Fibroblast of lung (primary cell): ENCODE data around the gene PCDH9. TPM values are rescaled to one million over a fixed set of nuclear protein-coding genes. Genes with fewer than 3 reads are reported as not detected.

Experiments used
- DNase-seq, 2 donors: peaks; one replicate each; pipeline versions ENCODE4 v3.0.0 to v3.0.0-alpha.2; 2010; ENCODE audit warnings: low read depth in 2 of 2
- H2AFZ ChIP-seq: 2 replicates; pipeline ENCODE4 v1.5.1; 2012; ENCODE audit warnings: low read length, control low read depth, inconsistent platforms
- H3K27ac ChIP-seq: 2 replicates; pipeline ENCODE4 v1.5.1; 2011; ENCODE audit warnings: low read length, control low read depth; ENCODE audit not compliant: insufficient read depth
- H3K27me3 ChIP-seq: 2 replicates; pipeline ENCODE4 v1.5.1; 2011; ENCODE audit warnings: mild to moderate bottlenecking, low read length; ENCODE audit not compliant: control insufficient read depth, insufficient read depth
- H3K36me3 ChIP-seq: 2 replicates; pipeline ENCODE4 v1.5.1; 2011; ENCODE audit warnings: low read length; ENCODE audit not compliant: control insufficient read depth, insufficient read depth
- H3K4me1 ChIP-seq: 2 replicates; pipeline ENCODE4 v1.5.1; 2011; ENCODE audit warnings: low read length; ENCODE audit not compliant: control insufficient read depth, insufficient read depth; ENCODE audit errors: extremely low read depth
- H3K4me2 ChIP-seq: 2 replicates; pipeline ENCODE4 v1.5.1; 2011; ENCODE audit warnings: low read length, control low read depth; ENCODE audit not compliant: insufficient read depth; ENCODE audit errors: extremely low read depth
- H3K4me3 ChIP-seq, 4 experiments: fragments of 200-600 bp in 1 of 4; sonication (generic) in 1 of 4; replicated peaks in 1 of 4; 2 replicates each; pipeline ENCODE4 v1.5.1; 2011 to 2016; ENCODE audit warnings: low read length in 4 of 4, low read depth in 3 of 4, mild to moderate bottlenecking in 3 of 4, control low read depth in 2 of 4, inconsistent platforms in 1 of 4, mixed read lengths in 1 of 4; ENCODE audit not compliant: insufficient read depth in 1 of 4; ENCODE audit errors: control extremely low read depth in 1 of 4
- H3K79me2 ChIP-seq: 2 replicates; pipeline ENCODE4 v1.5.1; 2012; ENCODE audit warnings: mild to moderate bottlenecking, low read length, inconsistent platforms; ENCODE audit not compliant: control insufficient read depth, insufficient read depth
- H3K9ac ChIP-seq: 2 replicates; pipeline ENCODE4 v1.5.1; 2011; ENCODE audit warnings: mild to moderate bottlenecking, low read length, control low read depth; ENCODE audit not compliant: insufficient read depth
- H3K9me3 ChIP-seq: 2 replicates; pipeline ENCODE4 v1.5.1; 2012; ENCODE audit warnings: low read depth, low read length; ENCODE audit not compliant: control insufficient read depth, insufficient read depth
- H4K20me1 ChIP-seq: 2 replicates; pipeline ENCODE4 v1.5.1; 2011; ENCODE audit warnings: low read length; ENCODE audit not compliant: control insufficient read depth, insufficient read depth; ENCODE audit errors: extremely low read depth
- EZH2 ChIP-seq: IDR thresholded peaks from 2 replicates; pipeline ENCODE4 v1.5.1; 2012; ENCODE audit warnings: low read length, control low read depth, mild to moderate bottlenecking; ENCODE audit errors: missing control alignments
- polyA plus RNA-seq, 2 donors: library from polyadenylated mRNA; depleted of rRNA in 1 of 2; stranded (reverse) in 1 of 2; unstranded in 1 of 2; fragments of >200 nt; gene quantifications; 2 replicates each; pipeline ENCODE4 v1.2.1, GENCODE V29; 2011 to 2012; ENCODE audit warnings: missing spikeins in 1 of 2
- total RNA-seq: library from RNA; depleted of rRNA; stranded (reverse); fragments of >200 nt; gene quantifications from 2 replicates; pipeline ENCODE4 v1.2.1, GENCODE V29; 2014
- TF ChIP-seq, protein P1 (sequence below), 2 donors: IDR thresholded peaks in 1 of 2; conservative IDR thresholded peaks in 1 of 2; 1 replicate in 1 of 2; 2 replicates in 1 of 2; pipeline ENCODE4 v1.5.1; 2011 to 2012; ENCODE audit warnings: low read length in 2 of 2, control low read depth in 1 of 2, inconsistent platforms in 1 of 2, low read depth in 1 of 2, mild to moderate bottlenecking in 1 of 2

The PCDH9 gene
- total and polyA plus RNA-seq, 2 donors (not counting 1 experiment from before 2014, with no cell fraction given): 0.50 to 0.67 TPM

DNA sequence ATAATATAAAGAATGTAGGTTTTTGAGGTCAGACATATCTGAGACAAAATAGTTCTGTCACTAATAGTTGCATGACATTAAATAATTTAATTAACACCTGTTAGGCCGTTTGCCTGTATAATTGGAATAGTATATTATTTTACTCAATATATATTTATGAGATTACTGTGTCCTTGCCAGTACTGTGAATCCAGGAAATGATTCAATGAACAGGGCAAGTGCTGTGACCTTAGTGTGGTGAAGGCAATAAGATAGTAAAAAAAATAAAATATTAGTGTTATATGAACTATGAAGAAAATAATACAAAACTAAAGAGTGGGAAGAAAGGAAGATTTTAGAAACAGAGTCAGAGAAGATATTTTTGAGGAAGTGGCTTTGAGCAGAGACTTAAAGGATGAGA is 403.7 kb downstream of the PCDH9 start:
- H3K4me2 ChIP-seq: no peak overlapping the region
- H2AFZ ChIP-seq: no peak overlapping the region
- H3K4me1 ChIP-seq: no peaks in the 10 kb centered on the region
- no peaks in the 10 kb centered on the region for H3K27me3 ChIP-seq
- DNase-seq: no peak
- no peak for TF ChIP-seq EZH2
- TF ChIP-seq, protein P1, sequence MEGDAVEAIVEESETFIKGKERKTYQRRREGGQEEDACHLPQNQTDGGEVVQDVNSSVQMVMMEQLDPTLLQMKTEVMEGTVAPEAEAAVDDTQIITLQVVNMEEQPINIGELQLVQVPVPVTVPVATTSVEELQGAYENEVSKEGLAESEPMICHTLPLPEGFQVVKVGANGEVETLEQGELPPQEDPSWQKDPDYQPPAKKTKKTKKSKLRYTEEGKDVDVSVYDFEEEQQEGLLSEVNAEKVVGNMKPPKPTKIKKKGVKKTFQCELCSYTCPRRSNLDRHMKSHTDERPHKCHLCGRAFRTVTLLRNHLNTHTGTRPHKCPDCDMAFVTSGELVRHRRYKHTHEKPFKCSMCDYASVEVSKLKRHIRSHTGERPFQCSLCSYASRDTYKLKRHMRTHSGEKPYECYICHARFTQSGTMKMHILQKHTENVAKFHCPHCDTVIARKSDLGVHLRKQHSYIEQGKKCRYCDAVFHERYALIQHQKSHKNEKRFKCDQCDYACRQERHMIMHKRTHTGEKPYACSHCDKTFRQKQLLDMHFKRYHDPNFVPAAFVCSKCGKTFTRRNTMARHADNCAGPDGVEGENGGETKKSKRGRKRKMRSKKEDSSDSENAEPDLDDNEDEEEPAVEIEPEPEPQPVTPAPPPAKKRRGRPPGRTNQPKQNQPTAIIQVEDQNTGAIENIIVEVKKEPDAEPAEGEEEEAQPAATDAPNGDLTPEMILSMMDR (conservative IDR thresholded peaks at IDR 0.05 in 1 of 2, IDR thresholded peaks at IDR 0.05 in 1 of 2; ENCODE audit: low read depth in 1 of 2, low read length in 2 of 2): no peak
- no peaks in the 10 kb centered on the region for H3K36me3 ChIP-seq
- H3K79me2 ChIP-seq: no peaks in the 10 kb centered on the region
- H3K27ac ChIP-seq: no peak overlapping the region
- H3K9ac ChIP-seq: no peak overlapping the region
- H4K20me1 ChIP-seq: no peaks in the 10 kb centered on the region
- H3K4me3 ChIP-seq: no peak overlapping the region
- H3K9me3 ChIP-seq: no peaks in the 10 kb centered on the region

DNA sequence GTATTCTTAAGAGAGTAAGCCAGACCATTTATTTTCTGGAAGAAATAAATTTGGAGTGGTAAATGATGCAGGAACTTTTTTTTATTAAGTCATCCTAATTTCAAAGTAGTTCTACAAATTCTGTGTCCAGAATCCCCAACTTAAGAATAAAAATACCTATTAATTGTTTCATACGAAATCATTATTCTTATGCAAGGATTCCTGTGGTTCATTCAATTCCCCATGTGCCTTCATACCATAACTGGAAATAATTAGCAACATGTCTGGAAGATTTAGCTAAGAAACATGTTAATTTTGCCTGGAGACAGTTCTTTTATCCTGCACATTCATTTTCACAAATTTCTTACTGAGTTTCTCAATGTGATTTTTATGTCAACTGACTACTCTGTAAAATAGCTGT is 408.6 kb downstream of the PCDH9 start:
- DNase-seq: no peak
- H3K27me3 ChIP-seq: no peaks in the 10 kb centered on the region
- no peak overlapping the region for H2AFZ ChIP-seq
- no peaks in the 10 kb centered on the region for H3K36me3 ChIP-seq
- H3K4me2 ChIP-seq: no peak overlapping the region
- H3K4me3 ChIP-seq: no peak overlapping the region
- TF ChIP-seq EZH2: no peak
- TF ChIP-seq, protein P1 (conservative IDR thresholded peaks at IDR 0.05 in 1 of 2, IDR thresholded peaks at IDR 0.05 in 1 of 2; ENCODE audit: low read depth in 1 of 2, low read length in 2 of 2): no peak
- H3K4me1 ChIP-seq: no peaks in the 10 kb centered on the region
- H3K9ac ChIP-seq: no peak overlapping the region
- no peaks in the 10 kb centered on the region for H3K9me3 ChIP-seq
- H4K20me1 ChIP-seq: no peaks in the 10 kb centered on the region
- no peak overlapping the region for H3K27ac ChIP-seq
- H3K79me2 ChIP-seq: no peaks in the 10 kb centered on the region

DNA sequence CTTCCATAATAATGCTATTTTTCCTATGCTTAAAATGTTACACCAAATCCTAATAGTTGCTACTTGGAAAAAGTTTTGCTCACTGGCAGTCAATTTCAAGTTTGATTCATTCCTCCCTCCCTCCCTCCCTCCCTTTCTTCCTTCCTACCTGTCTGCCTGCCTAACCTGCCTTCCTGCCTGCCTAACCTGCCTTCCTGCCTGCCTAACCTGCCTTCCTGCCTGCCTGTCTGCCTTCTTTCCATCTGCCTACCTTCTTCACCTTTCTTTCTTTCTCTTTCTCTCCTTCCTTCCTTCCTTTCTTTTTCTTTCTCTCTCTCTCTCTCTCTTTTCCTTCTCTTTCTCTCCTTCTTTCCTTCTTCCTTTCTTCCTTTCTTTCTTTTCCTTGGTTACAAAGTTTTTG is 418.7 kb downstream of the PCDH9 start:
- Histone ChIP-seq H3K36me3 (no peaks in the 10 kb centered on the region), H3K4me1 (no peaks in the 10 kb centered on the region), H4K20me1 (no peaks in the 10 kb centered on the region), H2AFZ (no peak overlapping the region), H3K4me2 (no peak overlapping the region), H3K79me2 (no peaks in the 10 kb centered on the region), H3K9ac (no peak overlapping the region), H3K4me3 (no peak overlapping the region), H3K27me3 (no peaks in the 10 kb centered on the region), H3K27ac (no peak overlapping the region), H3K9me3 (no peaks in the 10 kb centered on the region)
- no peak for DNase-seq
- TF ChIP-seq EZH2: no peak
- TF ChIP-seq, protein P1 (conservative IDR thresholded peaks at IDR 0.05 in 1 of 2, IDR thresholded peaks at IDR 0.05 in 1 of 2; ENCODE audit: low read depth in 1 of 2, low read length in 2 of 2): no peak
